Measurements from ENCODE around the gene CGREF1.

- TF ChIP-seq CTCF (IDR thresholded peaks at IDR 0.05), result no peak
- TF ChIP-seq POLR2A (IDR thresholded peaks at IDR 0.05), result no peak
Measured at GRCh38 chr2:27081984-27082772, 36.8 kb downstream of the CGREF1 start.

All from uterus (tissue), 2 donors.